HEK293T (cell line): ENCODE data around the gene PLS1.

Experiments used
- BHLHE40 ChIP-seq: fragments of 450-650 bp; IDR thresholded peaks from 2 replicates; pipeline ENCODE4 v1.6.1; 2016; ENCODE audit warnings: mild to moderate bottlenecking, moderate library complexity, borderline replicate concordance
- ELF4 ChIP-seq: fragments of 450-650 bp; IDR thresholded peaks from 2 replicates; pipeline ENCODE4 v1.6.1; 2017; ENCODE audit warnings: antibody characterized with exemption
- FOXA1 ChIP-seq: fragments of 450-650 bp; IDR thresholded peaks from 2 replicates; pipeline ENCODE4 v1.6.1; 2016; ENCODE audit warnings: mild to moderate bottlenecking
- FOXK2 ChIP-seq: fragments of 450-650 bp; IDR thresholded peaks from 2 replicates; pipeline ENCODE4 v1.6.1; 2016; ENCODE audit warnings: mild to moderate bottlenecking
- FOXM1 ChIP-seq: fragments of 450-650 bp; IDR thresholded peaks from 2 replicates; pipeline ENCODE4 v1.6.1; 2017; ENCODE audit warnings: mild to moderate bottlenecking, borderline replicate concordance
- HDGF ChIP-seq: fragments of 450-650 bp; IDR thresholded peaks from 2 replicates; pipeline ENCODE4 v1.6.1; 2017; ENCODE audit warnings: antibody characterized with exemption, borderline replicate concordance
- LEF1 ChIP-seq: fragments of 450-650 bp; IDR thresholded peaks from 2 replicates; pipeline ENCODE4 v1.6.1; 2017; ENCODE audit warnings: mild to moderate bottlenecking, borderline replicate concordance
- NFRKB ChIP-seq: fragments of 450-650 bp; IDR thresholded peaks from 2 replicates; pipeline ENCODE4 v1.6.1; 2016; ENCODE audit warnings: mild to moderate bottlenecking, moderate library complexity
- SP1 ChIP-seq: fragments of 450-650 bp; IDR thresholded peaks from 2 replicates; pipeline ENCODE4 v1.6.1; 2017
- SUZ12 ChIP-seq: fragments of 450-650 bp; IDR thresholded peaks from 2 replicates; pipeline ENCODE4 v1.6.1; 2016; ENCODE audit warnings: mild to moderate bottlenecking

DNA sequence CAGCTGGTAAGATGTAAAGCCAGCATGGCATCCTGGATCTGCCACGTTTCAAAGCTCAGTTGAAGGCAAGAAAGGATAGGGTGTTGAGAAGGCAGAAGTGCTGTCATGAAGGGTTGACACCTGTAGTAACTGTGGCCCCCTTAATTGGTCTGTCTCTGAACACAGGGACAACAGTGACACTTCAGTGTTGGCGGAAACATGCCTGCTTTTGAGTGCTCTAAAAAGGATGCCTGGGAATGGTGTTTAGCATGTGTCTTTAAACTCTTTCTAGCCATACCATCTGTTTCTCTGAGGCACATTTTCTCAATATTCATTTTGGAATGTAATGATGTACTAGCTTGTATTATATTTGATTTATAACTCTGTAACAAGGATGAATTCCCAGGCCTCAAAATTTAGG, 42.1 kb downstream of the PLS1 start:
- TF ChIP-seq FOXM1 (no peak), HDGF (no peak), SUZ12 (no peak), BHLHE40 (no peak), FOXA1 (no peak), SP1 (no peak), FOXK2 (no peak), NFRKB (no peak), LEF1 (no peak), ELF4 (no peak)
